GM12873 (cell line): ENCODE results near the gene PARVB.

Source experiments
- CTCF ChIP-seq: IDR thresholded peaks from 2 replicates; pipeline ENCODE4 v1.5.1; 2012; ENCODE audit warnings: low read depth, mild to moderate bottlenecking, moderate library complexity, low read length, control low read depth; ENCODE audit not compliant: insufficient read depth; ENCODE audit errors: missing control alignments

Gene PARVB

GRCh38 chr22:44175676-44176075, 151.6 kb downstream of the PARVB start:
- TF ChIP-seq CTCF: no peak

GRCh38 chr22:44179196-44179988, 155.3 kb downstream of the PARVB start:
- no peak for TF ChIP-seq CTCF

- no peak for TF ChIP-seq CTCF
Measured at GRCh38 chr22:44179989-44180705, 156.0 kb downstream of the PARVB start.

- no peak for TF ChIP-seq CTCF
Measured at GRCh38 chr22:44180706-44181032, 156.6 kb downstream of the PARVB start, which contains the start of gene PARVG. Gene PARVG (plus strand): TSS chr22:44180925. CDS start chr22:44183330, 2,405 bp downstream.

GRCh38 chr22:44181033-44181911, 157.2 kb downstream of the PARVB start:
- TF ChIP-seq CTCF: no peak

- peak; percentile 37 for TF ChIP-seq CTCF
Measured at GRCh38 chr22:44181912-44182587, 157.9 kb downstream of the PARVB start.
